GM12873 (cell line): ENCODE results near the gene TRPC4AP.

Experiments
- CTCF ChIP-seq: IDR thresholded peaks from 2 replicates; pipeline ENCODE4 v1.5.1; 2012; ENCODE audit warnings: low read depth, mild to moderate bottlenecking, moderate library complexity, low read length, control low read depth; ENCODE audit not compliant: insufficient read depth; ENCODE audit errors: missing control alignments

Gene TRPC4AP

GRCh38 chr20:34990661-34991214 lies 101.9 kb downstream of the TRPC4AP start:
- TF ChIP-seq CTCF, result no peak

GRCh38 chr20:34990231-34990630 lies 102.4 kb downstream of the TRPC4AP start:
- no peak for TF ChIP-seq CTCF

- TF ChIP-seq CTCF, result no peak
Measured at GRCh38 chr20:34989670-34990069, 102.9 kb downstream of the TRPC4AP start.

GRCh38 chr20:34989118-34989517 lies 103.5 kb downstream of the TRPC4AP start:
- TF ChIP-seq CTCF, result no peak

GRCh38 chr20:34988191-34988540 lies 104.4 kb downstream of the TRPC4AP start:
- TF ChIP-seq CTCF, result no peak

GRCh38 chr20:34987288-34988190 lies 105.1 kb downstream of the TRPC4AP start:
- no peak for TF ChIP-seq CTCF
